ENCODE data around the gene TTC4. TPM values are rescaled to one million over a fixed set of nuclear protein-coding genes. Genes with fewer than 3 reads are reported as not detected.

TTC4 gene
- total RNA-seq, 2 donors from 2014 or later, result 23.1 to 28.3 TPM

DNA sequence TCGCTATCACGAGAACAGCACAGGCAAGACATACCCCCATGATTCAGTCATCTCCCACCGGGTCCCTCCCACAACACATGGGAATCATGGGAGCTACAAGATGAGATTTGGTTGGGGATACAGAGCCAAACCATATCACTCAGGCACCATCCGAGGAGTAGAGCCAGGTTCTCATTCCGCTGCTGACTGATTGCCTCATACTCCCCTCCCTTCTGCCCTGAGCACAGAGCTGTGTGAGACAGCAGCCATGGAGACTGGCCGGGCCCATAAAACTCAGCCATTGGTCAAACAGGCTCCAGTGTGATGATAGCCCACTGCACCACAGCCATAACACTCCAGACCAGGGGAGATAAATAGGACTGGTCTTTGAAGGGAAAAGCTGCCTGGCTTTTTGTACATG lies 22.6 kb downstream of the TTC4 start:
- H3K9me3 ChIP-seq (ENCODE audit: control insufficient read depth, low read length), result no peaks in the 10 kb centered on the region
- H3K36me3 ChIP-seq (ENCODE audit: control insufficient read depth, insufficient read depth, low read length), result peaks cover 68% of the 10 kb centered on the region
- no peak overlapping the region for H3K4me3 Mint-ChIP-seq
- TF ChIP-seq, protein P1, sequence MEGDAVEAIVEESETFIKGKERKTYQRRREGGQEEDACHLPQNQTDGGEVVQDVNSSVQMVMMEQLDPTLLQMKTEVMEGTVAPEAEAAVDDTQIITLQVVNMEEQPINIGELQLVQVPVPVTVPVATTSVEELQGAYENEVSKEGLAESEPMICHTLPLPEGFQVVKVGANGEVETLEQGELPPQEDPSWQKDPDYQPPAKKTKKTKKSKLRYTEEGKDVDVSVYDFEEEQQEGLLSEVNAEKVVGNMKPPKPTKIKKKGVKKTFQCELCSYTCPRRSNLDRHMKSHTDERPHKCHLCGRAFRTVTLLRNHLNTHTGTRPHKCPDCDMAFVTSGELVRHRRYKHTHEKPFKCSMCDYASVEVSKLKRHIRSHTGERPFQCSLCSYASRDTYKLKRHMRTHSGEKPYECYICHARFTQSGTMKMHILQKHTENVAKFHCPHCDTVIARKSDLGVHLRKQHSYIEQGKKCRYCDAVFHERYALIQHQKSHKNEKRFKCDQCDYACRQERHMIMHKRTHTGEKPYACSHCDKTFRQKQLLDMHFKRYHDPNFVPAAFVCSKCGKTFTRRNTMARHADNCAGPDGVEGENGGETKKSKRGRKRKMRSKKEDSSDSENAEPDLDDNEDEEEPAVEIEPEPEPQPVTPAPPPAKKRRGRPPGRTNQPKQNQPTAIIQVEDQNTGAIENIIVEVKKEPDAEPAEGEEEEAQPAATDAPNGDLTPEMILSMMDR (conservative IDR thresholded peaks at IDR 0.05), result no peak
- no peak overlapping the region for H3K27ac Mint-ChIP-seq
- no peaks in the 10 kb centered on the region for H3K27me3 Mint-ChIP-seq (ENCODE audit: insufficient read depth)
- no peaks in the 10 kb centered on the region for H3K9me3 Mint-ChIP-seq
- H3K27me3 ChIP-seq (ENCODE audit: control insufficient read depth, insufficient read depth, low read length, poor library complexity, severe bottlenecking), result no peaks in the 10 kb centered on the region
- H3K36me3 Mint-ChIP-seq (ENCODE audit: low read depth), result peaks cover 64% of the 10 kb centered on the region
- no peak for DNase-seq
- H3K9ac ChIP-seq (ENCODE audit: extremely low read depth, low read length, poor library complexity, severe bottlenecking), result no peak overlapping the region
- no peak overlapping the region for H3K27ac ChIP-seq (ENCODE audit: low read depth, low read length)
- no peaks in the 10 kb centered on the region for H3K4me1 Mint-ChIP-seq
- WGBS, 2 experiments (ENCODE audit: insufficient coverage in 1 of 2, insufficient read length in 1 of 2), result 95 to 100% methylated on average over 3 to 6 of the region's 6 CpGs
- no peaks in the 10 kb centered on the region for H3K4me1 ChIP-seq (ENCODE audit: control insufficient read depth, insufficient read depth, low read length)
- H3K4me3 ChIP-seq (ENCODE audit: low read length), result no peak overlapping the region

DNA sequence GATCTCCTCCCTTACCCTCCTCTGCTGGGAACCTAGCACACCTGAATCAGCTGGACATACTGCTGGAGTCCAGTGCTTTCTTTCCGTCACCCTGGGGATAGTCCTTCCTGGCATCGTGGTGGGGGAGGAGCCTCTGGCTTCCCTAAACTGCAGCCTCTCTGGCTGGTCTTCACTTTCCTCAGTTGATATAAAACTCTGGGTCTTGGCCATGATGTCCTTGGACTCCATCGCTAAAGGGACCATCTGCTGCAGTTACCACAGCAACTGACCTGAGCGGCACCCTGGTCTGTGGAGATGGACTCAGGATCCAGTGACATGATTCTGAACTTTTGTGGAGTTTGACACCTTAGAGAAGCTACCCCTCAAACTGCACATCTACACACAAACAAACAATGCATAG lies 25.9 kb downstream of the TTC4 start:
- Histone ChIP-seq H3K27ac (ENCODE audit: low read depth, low read length) (no peak overlapping the region), H3K9me3 (ENCODE audit: control insufficient read depth, low read length) (no peaks in the 10 kb centered on the region), H3K9ac (ENCODE audit: extremely low read depth, low read length, poor library complexity, severe bottlenecking) (no peak overlapping the region), H3K27me3 (ENCODE audit: control insufficient read depth, insufficient read depth, low read length, poor library complexity, severe bottlenecking) (no peaks in the 10 kb centered on the region), H3K36me3 (ENCODE audit: control insufficient read depth, insufficient read depth, low read length) (peaks cover 44% of the 10 kb centered on the region), H3K4me3 (ENCODE audit: low read length) (no peak overlapping the region), H3K4me1 (ENCODE audit: control insufficient read depth, insufficient read depth, low read length) (no peaks in the 10 kb centered on the region)
- Mint-ChIP-seq H3K36me3 (ENCODE audit: low read depth) (peaks cover 53% of the 10 kb centered on the region), H3K27ac (no peak overlapping the region), H3K4me1 (no peaks in the 10 kb centered on the region), H3K27me3 (ENCODE audit: insufficient read depth) (no peaks in the 10 kb centered on the region), H3K4me3 (no peak overlapping the region), H3K9me3 (no peaks in the 10 kb centered on the region)
- WGBS, 2 experiments (ENCODE audit: insufficient coverage in 1 of 2, insufficient read length in 1 of 2), result 95 to 100% methylated on average over 1 to 4 of the region's 4 CpGs
- DNase-seq, result no peak
- TF ChIP-seq, protein P1 (conservative IDR thresholded peaks at IDR 0.05), result no peak

DNA sequence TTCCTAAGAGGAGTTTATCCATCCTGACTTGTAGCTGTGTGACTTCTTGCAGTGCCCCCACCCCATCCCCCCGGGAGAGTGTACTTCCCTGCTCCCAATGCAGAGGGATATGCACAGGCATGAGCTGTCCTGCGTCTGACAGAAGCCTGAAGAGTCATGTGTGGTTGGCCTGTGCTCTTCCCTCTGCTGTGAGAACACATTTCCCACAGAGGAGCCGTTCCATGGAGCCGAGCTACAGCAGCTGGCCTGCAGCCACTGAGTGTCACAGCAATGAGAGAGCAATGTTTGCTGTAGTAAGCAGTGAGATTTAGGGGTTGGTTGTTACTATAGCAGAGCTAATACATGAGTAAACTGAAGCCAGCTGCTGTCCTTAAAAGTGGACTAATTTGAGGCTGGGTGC lies 26.6 kb downstream of the TTC4 start:
- DNase-seq, result no peak
- Histone ChIP-seq H3K27me3 (ENCODE audit: control insufficient read depth, insufficient read depth, low read length, poor library complexity, severe bottlenecking) (no peaks in the 10 kb centered on the region), H3K4me3 (ENCODE audit: low read length) (no peak overlapping the region), H3K27ac (ENCODE audit: low read depth, low read length) (no peak overlapping the region), H3K9me3 (ENCODE audit: control insufficient read depth, low read length) (no peaks in the 10 kb centered on the region), H3K36me3 (ENCODE audit: control insufficient read depth, insufficient read depth, low read length) (peaks cover 40% of the 10 kb centered on the region), H3K4me1 (ENCODE audit: control insufficient read depth, insufficient read depth, low read length) (no peaks in the 10 kb centered on the region), H3K9ac (ENCODE audit: extremely low read depth, low read length, poor library complexity, severe bottlenecking) (no peak overlapping the region)
- TF ChIP-seq, protein P1 (conservative IDR thresholded peaks at IDR 0.05), result no peak
- Mint-ChIP-seq H3K9me3 (no peaks in the 10 kb centered on the region), H3K36me3 (ENCODE audit: low read depth) (peaks cover 45% of the 10 kb centered on the region), H3K4me3 (no peak overlapping the region), H3K27me3 (ENCODE audit: insufficient read depth) (peaks cover under 1% of the 10 kb centered on the region), H3K4me1 (no peaks in the 10 kb centered on the region), H3K27ac (no peak overlapping the region)
- WGBS, 2 experiments (ENCODE audit: insufficient coverage in 1 of 2, insufficient read length in 1 of 2), result 80 to 93% methylated on average over 2 to 4 of the region's 4 CpGs

Data from endodermal cell (in vitro differentiated cells).